Esophagus muscularis mucosa (tissue), 4 donors: Measurements from ENCODE around the gene GCNT1.
"Not testable (repeated sequence)": the region's sequence is repeated elsewhere in the genome, so short reads cannot be mapped to it uniquely, and the experiment has no call there.

Source experiments
- CTCF ChIP-seq, 3 experiments: fragments of 200-600 bp in 2 of 3; fragments of 450-650 bp in 1 of 3; sonication (generic) in 2 of 3; IDR thresholded peaks; one replicate each; pipeline ENCODE4 v1.5.1; 2017 to 2019; ENCODE audit warnings: antibody characterized with exemption in 3 of 3, mild to moderate bottlenecking in 2 of 3, moderate library complexity in 1 of 3
- EP300 ChIP-seq: sonication (generic); formaldehyde crosslinking; IDR thresholded peaks from one replicate; pipeline ENCODE4 v1.6.1; 2017; ENCODE audit warnings: antibody characterized with exemption
- POLR2A ChIP-seq: fragments of 450-650 bp; IDR thresholded peaks from one replicate; pipeline ENCODE4 v1.6.1; 2017; ENCODE audit warnings: antibody characterized with exemption, moderate library complexity, mild to moderate bottlenecking, low read depth
- POLR2AphosphoS5 ChIP-seq, 2 donors: sonication (generic); formaldehyde crosslinking; IDR thresholded peaks; one replicate each; pipeline ENCODE4 v1.6.1; 2017; ENCODE audit warnings: antibody characterized with exemption in 2 of 2

DNA sequence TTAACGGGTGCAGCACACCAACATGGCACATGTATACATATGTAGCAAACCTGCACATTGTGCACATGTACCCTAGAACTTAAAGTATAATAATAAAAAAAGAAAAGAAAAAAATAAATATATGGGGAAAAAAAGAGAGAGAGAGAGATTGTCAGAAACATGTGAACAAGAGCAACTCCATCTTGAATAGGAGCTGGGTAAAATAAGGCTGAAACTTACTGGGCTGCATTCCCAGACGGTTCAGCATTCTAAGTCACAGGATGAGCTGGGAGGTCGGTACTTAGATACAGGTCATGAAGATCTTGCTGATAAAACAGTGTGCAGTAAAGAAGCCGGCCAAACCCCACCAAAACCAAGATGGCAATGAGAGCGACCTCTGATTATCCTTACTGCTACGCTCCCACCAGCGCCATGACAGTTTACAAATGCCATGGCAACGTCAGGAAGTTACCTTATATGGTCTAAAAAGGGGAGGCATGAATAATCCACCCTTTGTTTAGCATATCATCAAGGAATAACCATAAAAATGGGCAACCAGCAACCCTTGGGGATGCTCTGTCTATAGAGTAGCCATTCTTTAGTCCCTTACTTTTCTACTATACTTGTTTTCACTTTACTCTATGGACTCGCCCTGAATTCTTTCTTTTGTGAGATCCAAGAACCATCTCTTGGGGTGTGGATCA, 21.8 kb upstream of the GCNT1 start:
- TF ChIP-seq CTCF (IDR thresholded peaks at IDR 0.05); POLR2A; EP300; POLR2AphosphoS5 (IDR thresholded peaks at IDR 0.05): not testable (repeated sequence)
